HL-60/S4 (cell line): ENCODE data around the gene TRIM9.

Experiments used
- in situ Hi-C: fragments of 300-500 bp; cut with MboI; formaldehyde crosslinking; loops from 2 replicates; pipeline ENCODE4 v1.14.3; 2022; ENCODE audit warnings: low sequenced_read_pairs

The TRIM9 gene

GRCh38 chr14:51059032-51059431 lies 35.9 kb downstream of the TRIM9 start:
- in situ Hi-C loops: no loop called here

DNA sequence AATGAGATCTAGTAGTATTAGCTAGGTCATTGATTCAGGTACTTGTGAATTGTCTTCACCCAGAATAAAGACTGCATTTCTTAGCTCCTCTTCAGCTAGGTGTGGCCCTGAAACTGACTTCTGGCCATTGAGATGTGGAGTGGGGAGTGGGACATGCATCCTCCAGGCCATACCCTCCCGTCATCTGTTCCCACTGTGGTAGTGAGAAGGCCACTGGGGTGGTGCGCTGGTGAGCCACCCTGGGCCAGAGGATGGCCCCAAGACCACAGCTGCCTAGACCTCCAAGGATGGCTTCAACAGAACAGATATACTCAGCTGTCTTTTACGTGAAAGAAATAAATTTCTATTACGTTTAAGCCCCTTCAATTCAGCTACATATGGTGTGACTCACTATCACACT lies 36.5 kb downstream of the TRIM9 start:
- in situ Hi-C loops: no loop called here

- in situ Hi-C loops: no loop called here
These were observed 38.5 kb downstream of the TRIM9 start for GRCh38 chr14:51056421-51056820.

- in situ Hi-C loops: no loop called here
These were observed 41.7 kb downstream of the TRIM9 start for GRCh38 chr14:51053157-51053556.

- in situ Hi-C loops: no loop called here
These were observed 49.9 kb downstream of the TRIM9 start for GRCh38 chr14:51044961-51045360.

- in situ Hi-C loops: no loop called here
These were observed 53.0 kb downstream of the TRIM9 start for GRCh38 chr14:51041883-51042282.

- in situ Hi-C loops: no loop called here
These were observed 53.8 kb downstream of the TRIM9 start for GRCh38 chr14:51041108-51041531.

- in situ Hi-C loops: no loop called here
These were observed 55.7 kb downstream of the TRIM9 start for GRCh38 chr14:51039252-51039651.

DNA sequence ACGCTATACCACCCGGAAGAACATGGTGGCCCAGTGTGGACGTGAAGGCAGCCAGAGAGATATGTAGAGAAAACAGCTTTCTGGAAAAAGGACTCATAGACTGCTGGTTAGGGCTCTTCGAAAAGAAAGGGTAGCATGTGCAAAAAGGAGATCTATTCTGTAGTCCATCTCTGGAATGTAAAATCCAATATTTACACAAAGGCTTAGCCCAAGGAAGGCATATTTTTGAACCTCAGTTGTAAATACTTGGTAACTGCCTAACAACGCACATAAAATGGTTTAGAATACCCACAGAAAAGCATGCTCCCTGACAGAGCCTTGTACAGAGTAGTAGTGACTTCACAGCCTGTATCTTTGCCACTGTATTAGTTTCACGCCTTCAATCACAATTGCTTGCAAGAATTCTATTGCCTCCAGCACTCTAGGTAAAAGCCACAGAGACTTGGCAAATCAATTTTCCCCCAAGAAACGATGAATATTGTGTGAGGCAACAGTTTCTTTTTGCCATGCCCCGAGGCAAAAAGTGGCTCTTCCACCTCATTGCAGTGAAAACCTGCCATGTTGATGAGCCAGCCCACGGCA lies 59.2 kb downstream of the TRIM9 start:
- in situ Hi-C loops: no loop called here

DNA sequence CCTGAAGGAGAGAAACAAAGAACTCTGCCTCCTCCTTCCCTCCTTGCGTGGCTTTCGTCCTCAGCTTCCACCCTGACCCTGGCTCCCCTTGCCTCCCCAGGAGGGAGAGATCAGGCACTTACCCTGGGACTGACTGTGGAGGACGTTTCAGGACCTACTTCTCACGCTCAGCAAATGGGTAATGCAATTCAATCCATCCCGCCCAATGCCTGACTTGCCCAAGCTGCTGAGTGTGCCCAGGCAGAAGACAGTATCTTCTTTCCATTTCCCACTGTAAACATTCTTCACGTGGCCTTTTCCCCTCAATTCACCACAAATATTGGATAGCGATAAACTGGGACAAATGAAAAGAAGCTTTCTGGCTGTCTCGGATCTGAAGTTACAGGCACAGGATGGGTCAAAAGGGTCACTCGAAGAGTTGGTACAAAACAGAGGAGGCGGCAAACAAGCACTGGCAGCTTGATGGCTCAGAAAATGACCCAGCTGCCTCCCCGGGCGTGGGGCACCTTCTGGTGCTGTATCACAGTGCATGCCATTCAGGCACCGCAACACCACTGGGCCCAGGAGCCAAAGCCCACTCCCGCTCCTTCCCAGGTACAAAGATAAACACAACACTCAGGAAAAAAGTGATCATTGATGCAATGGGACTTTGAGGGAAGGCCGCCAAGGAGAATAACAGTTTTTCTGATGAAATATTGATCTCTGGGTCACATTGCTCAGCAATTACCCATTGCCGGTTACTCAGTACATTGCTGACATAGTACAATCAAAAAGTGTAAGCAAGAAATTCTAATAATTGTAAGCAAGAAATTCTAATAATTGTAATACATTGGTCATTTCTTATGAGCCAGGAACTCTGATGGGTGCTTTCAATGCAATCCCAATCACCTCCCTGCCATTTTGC lies 65.8 kb downstream of the TRIM9 start:
- in situ Hi-C loops: no loop called here

- in situ Hi-C loops: no loop called here
These were observed 66.5 kb downstream of the TRIM9 start for GRCh38 chr14:51028361-51028760.

DNA sequence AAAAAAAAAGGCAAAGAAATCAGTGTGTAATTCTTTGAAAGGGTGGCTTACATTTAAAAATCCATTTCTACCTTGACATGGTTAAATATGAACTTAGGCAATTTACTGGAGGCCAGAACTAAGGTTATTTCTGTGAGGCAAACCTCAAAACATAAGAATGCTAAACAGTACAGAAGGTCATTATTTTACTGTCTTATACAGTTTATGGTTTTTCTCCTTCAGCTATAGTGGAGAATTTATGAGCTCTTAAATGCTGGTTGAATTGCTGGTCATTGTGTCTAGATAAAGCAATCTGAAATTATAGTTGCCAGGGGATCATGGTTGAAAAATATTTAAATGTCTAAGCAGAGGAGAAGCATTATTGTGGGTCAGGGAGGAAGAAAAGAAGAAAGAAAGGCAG lies 70.5 kb downstream of the TRIM9 start:
- in situ Hi-C loops: no loop called here

DNA sequence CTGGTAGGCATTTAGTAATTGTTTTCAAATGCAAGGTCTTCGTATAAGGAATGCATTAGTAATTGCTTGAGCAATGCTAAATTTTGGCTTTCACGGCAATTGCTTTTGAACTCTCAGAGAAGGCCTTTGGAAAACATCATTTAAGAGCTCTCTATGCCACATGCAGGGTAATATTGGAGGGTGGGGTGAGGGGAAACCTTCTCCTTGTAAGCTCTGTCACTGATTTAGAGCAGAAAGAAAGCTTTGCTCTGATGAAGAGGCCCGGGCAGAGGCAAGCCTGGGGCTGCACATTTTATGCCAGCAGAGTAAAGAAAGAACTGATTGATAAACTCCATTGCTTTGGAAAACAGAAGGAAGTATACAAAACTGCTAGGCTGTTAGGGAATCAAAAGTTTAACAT lies 70.9 kb downstream of the TRIM9 start:
- in situ Hi-C loops: no loop called here

- in situ Hi-C loops: no loop called here
These were observed 72.1 kb downstream of the TRIM9 start for GRCh38 chr14:51022769-51023168.

GRCh38 chr14:51020024-51020710 lies 74.7 kb downstream of the TRIM9 start:
- in situ Hi-C loops: no loop called here

- in situ Hi-C loops: no loop called here
These were observed 75.8 kb downstream of the TRIM9 start for GRCh38 chr14:51019089-51019488.

DNA sequence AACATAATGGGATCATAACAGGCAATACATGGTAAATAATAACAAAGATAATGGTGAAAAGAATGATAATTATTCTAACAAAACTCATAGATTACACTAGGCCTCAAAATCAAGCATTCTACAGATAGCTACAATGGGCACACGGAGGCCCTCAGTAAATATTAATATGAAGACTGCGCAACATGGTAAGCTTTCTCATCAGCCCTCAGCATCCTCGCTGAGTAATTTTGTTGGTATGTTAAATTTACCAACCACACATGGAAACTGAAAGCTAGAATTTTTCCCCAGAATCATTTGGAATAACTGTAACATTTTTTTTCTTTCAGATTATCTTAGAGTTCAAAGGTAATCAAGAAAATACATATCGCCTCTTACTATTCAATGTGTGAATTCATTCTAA lies 76.4 kb downstream of the TRIM9 start:
- in situ Hi-C loops: no loop called here

DNA sequence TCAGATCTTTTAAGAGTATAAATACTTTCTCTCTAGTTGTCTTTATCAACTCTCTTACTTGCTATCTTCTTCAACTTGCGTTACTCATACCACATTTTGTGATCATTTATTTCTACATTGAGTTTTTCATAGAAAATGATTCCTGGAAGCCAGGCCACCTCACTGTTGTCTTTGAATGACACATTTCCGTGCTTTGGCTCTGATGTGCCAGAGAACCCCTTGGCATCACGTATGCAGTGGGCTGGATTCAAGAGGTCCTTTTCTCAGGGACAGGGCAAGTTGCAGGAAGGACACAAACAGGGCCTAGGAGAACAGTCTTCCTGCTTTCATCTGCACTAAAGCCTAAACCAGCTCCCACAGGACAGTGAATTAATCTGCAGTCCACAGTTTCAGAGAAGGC lies 80.3 kb downstream of the TRIM9 start:
- in situ Hi-C loops: no loop called here

- in situ Hi-C loops: no loop called here
These were observed 80.8 kb downstream of the TRIM9 start for GRCh38 chr14:51014086-51014485.

GRCh38 chr14:51012055-51012454 lies 82.8 kb downstream of the TRIM9 start:
- in situ Hi-C loops: no loop called here

DNA sequence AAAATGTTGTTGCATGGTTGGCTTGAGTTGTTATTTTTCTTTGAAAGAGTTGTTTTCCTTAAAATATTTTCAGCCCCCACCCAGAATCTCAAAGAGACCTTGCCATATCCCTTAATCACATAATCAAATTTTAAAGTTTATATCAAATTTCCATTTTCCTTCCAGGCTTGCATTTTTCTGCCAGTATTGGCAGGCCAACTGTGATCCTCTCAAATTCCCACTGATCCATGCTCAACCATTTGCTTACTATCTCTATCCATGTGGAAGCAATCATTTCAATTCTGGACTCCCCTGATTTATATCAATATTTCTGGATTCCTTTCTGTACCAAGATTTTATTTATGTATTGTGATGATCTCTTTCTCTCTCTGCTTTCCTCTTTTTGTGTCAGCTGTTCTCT lies 86.5 kb downstream of the TRIM9 start:
- in situ Hi-C loops: no loop called here

GRCh38 chr14:51006781-51007211 lies 88.1 kb downstream of the TRIM9 start:
- in situ Hi-C loops: no loop called here
